Pancreas (tissue), 10 donors: ENCODE results near the gene NPAS2. TPM values are rescaled to one million over a fixed set of nuclear protein-coding genes. Genes with fewer than 3 reads are reported as not detected.
A peak's percentile ranks its signal among the peaks of the same experiment; 100 is the strongest.

Experiments used
- ATAC-seq, 4 donors: fragments of 200-7000 bp; cut with Tn5 transposase; one replicate each; pipeline versions ENCODE4 v1.8.0 to v1.9.1; 2020; ENCODE audit warnings: mild to moderate bottlenecking in 4 of 4, moderate library complexity in 4 of 4
- DNase-seq, 6 donors: peaks; one replicate each; pipeline ENCODE4 v3.0.0-alpha.2; 2020
- FAIRE-seq: peaks from 2 replicates; lab custom pipeline; 2012; peaks lifted over from hg19 to GRCh38; lab: Jason Lieb, UNC
- H3K27ac ChIP-seq, 4 donors: fragments of 200-600 bp; sonication (generic); 1 replicate in 3 of 4; 2 replicates in 1 of 4; pipeline versions ENCODE4 v1.5.0 to v1.8.0; 2020
- H3K27me3 ChIP-seq, 4 donors: fragments of 200-600 bp; one replicate each; pipeline ENCODE4 v1.8.0; 2021
- H3K36me3 ChIP-seq, 3 donors: fragments of 200-600 bp; sonication (generic) in 1 of 3; one replicate each; pipeline versions ENCODE4 v1.5.0 to v1.8.0; 2020 to 2021
- H3K4me1 ChIP-seq, 3 donors: fragments of 200-600 bp; one replicate each; pipeline ENCODE4 v1.8.0; 2021
- H3K4me3 ChIP-seq, 4 donors: fragments of 200-600 bp; sonication (generic) in 2 of 4; one replicate each; pipeline versions ENCODE4 v1.5.0 to v1.8.0; 2020 to 2021
- H3K9me3 ChIP-seq, 4 donors: fragments of 200-600 bp; one replicate each; pipeline ENCODE4 v1.8.0; 2021
- CTCF ChIP-seq, 4 donors: fragments of 200-600 bp; sonication (generic) in 3 of 4; IDR thresholded peaks; one replicate each; pipeline versions ENCODE4 v1.5.0 to v1.8.0; 2021; ENCODE audit warnings: antibody characterized with exemption in 4 of 4
- WGBS, 2 donors: extraction: QIAGEN DNeasy Blood & Tissue Kit; methylation state at CpG; one replicate each; pipeline ENCODE4 v1.1.7; 2013; 5-methylcytosine and 5-hydroxymethylcytosine counted together
- intact Hi-C, 3 donors: fragments of 100-400 bp; cut with DNase I; formaldehyde crosslinking; loops; one replicate each; pipeline versions ENCODE4 v1.11.1 to v1.14.2; 2022
- polyA plus RNA-seq, 2 donors: library from polyadenylated mRNA; stranded (reverse); fragments of 200-250 nt; gene quantifications; one replicate each; pipeline ENCODE4 v1.2.3, GENCODE V29; 2013
- total RNA-seq, 6 donors: library from RNA; stranded (reverse); fragmentation: NEBNext Ultra II Directional in 4 of 6; extraction: Animal tissue kit (Norgen Biotek cat#: 25700) in 4 of 6; gene quantifications; one replicate each; pipeline versions ENCODE4 v1.2.1 to v1.2.4, GENCODE V29; 2021 to 2023
- donor health status: healthy with polysubstance abuse.
- donor health status: DM: no; HTN: no; CAD: no; lungs with moderate emphysema.
- donor health status: DM: no; HTN: no; CAD: no.
- donor health status: control.
- donor health status: control.
- donor health status: Bipolar disorder and iron deficiency.
- donor health status: DM: yes; HTN: yes; CAD: no.
- donor health status: DM: no; HTN: no; CAD: no.
- donor health status: DM: no; HTN: no; CAD: no.
- donor health status: DM: yes; HTN: yes; CAD: no.

Gene NPAS2
- total and polyA plus RNA-seq, 8 donors, result 20.6 to 46.3 (median 32.7) TPM

- no peak for ATAC-seq
- Histone ChIP-seq H3K4me1 (peaks cover 0 to 14% (median 13%) of the 10 kb centered on the region in 3 donors), H3K36me3 (peaks cover 0 to 2% (median 0%) of the 10 kb centered on the region in 3 donors), H3K4me3 (no peak overlapping the region), H3K27ac (no peak overlapping the region), H3K9me3 (no peaks in the 10 kb centered on the region), H3K27me3 (no peaks in the 10 kb centered on the region)
- no peak for DNase-seq
- no peak for FAIRE-seq
- no peak for TF ChIP-seq CTCF (IDR thresholded peaks at IDR 0.05)
- intact Hi-C loops, result no loop called here
- 89 to 93% methylated on average over 10 of the region's 10 CpGs for WGBS, 2 donors
These were observed 121.8 kb downstream of the NPAS2 start for GRCh38 chr2:100941646-100942240.

- Histone ChIP-seq H3K4me3 (no peak overlapping the region), H3K27me3 (no peaks in the 10 kb centered on the region), H3K4me1 (peaks cover 10 to 32% (median 18%) of the 10 kb centered on the region in 3 donors), H3K9me3 (no peaks in the 10 kb centered on the region), H3K27ac (peak overlapping the region; percentile 55 to 82 (median 66)), H3K36me3 (peaks cover 0 to 2% (median 0%) of the 10 kb centered on the region in 3 donors)
- FAIRE-seq (no peak), ATAC-seq (no peak), DNase-seq (no peak)
- TF ChIP-seq CTCF (IDR thresholded peaks at IDR 0.05), result no peak
- WGBS, 2 donors, result 88 to 91% methylated on average over 19 of the region's 19 CpGs
- intact Hi-C loops, result no loop called here
These were observed 124.9 kb downstream of the NPAS2 start for GRCh38 chr2:100944617-100945432.

GRCh38 chr2:100945433-100945740 lies 125.4 kb downstream of the NPAS2 start:
- peak overlapping the region; percentile 55 to 82 (median 66) for H3K27ac ChIP-seq
- H3K36me3 ChIP-seq, result peaks cover 0 to 2% (median 0%) of the 10 kb centered on the region in 3 donors
- intact Hi-C loops, result no loop called here
- DNase-seq (no peak), FAIRE-seq (no peak), ATAC-seq (no peak)
- no peaks in the 10 kb centered on the region for H3K27me3 ChIP-seq
- no peak for TF ChIP-seq CTCF (IDR thresholded peaks at IDR 0.05)
- WGBS, 2 donors, result 75 to 81% methylated on average over 5 of the region's 5 CpGs
- H3K4me3 ChIP-seq, result no peak overlapping the region
- peaks cover 10 to 32% (median 18%) of the 10 kb centered on the region in 3 donors for H3K4me1 ChIP-seq
- no peaks in the 10 kb centered on the region for H3K9me3 ChIP-seq

- H3K36me3 ChIP-seq, result peaks cover 0 to 2% (median 0%) of the 10 kb centered on the region in 3 donors
- H3K9me3 ChIP-seq, result no peaks in the 10 kb centered on the region
- no peaks in the 10 kb centered on the region for H3K27me3 ChIP-seq
- no peak overlapping the region for H3K4me3 ChIP-seq
- FAIRE-seq (no peak), ATAC-seq (peak; percentile 92 to 94 (median 93)), DNase-seq (peak in 4 of 6 donors; percentile 61 to 79 (median 78))
- TF ChIP-seq CTCF (IDR thresholded peaks at IDR 0.05), result no peak
- intact Hi-C loops, result no loop called here
- 38 to 39% methylated on average over 8 of the region's 8 CpGs for WGBS, 2 donors
- H3K27ac ChIP-seq, result peak overlapping the region; percentile 56 to 82 (median 67)
- peaks cover 10 to 32% (median 20%) of the 10 kb centered on the region in 3 donors for H3K4me1 ChIP-seq
These were observed 126.1 kb downstream of the NPAS2 start for GRCh38 chr2:100945930-100946607.
